Activated B cell treated with CpG ODN at 0.5 μM for 24 hours (primary cell): ENCODE results near the gene SLC46A2. TPM values are rescaled to one million over a fixed set of nuclear protein-coding genes. Genes with fewer than 3 reads are reported as not detected.

Experiments used
- ATAC-seq: fragments of 200-7000 bp; cut with Tn5 transposase; one replicate; pipeline ENCODE4 v1.10.0; 2021; ENCODE audit warnings: low read depth, mild to moderate bottlenecking, moderate library complexity
- CTCF ChIA-PET: fragments of 350-600 bp; sonication (Branson Sonifier 250); formaldehyde crosslinking; loops from one replicate; lab custom pipeline; 2021; ENCODE audit warnings: antibody characterized with exemption; lab: Charles Lee
- POLR2A ChIA-PET: fragments of 350-600 bp; sonication (Branson Sonifier 250); formaldehyde crosslinking; loops from one replicate; lab custom pipeline; 2021; ENCODE audit warnings: antibody characterized with exemption; lab: Charles Lee
- DNase-seq: peaks from one replicate; pipeline ENCODE4 v3.0.0; 2022
- H3K27ac Mint-ChIP-seq: one replicate; pipeline ENCODE4 v1.8.0; 2020; ENCODE audit warnings: mixed read lengths
- H3K27me3 Mint-ChIP-seq: one replicate; pipeline ENCODE4 v1.8.0; 2021; ENCODE audit warnings: mixed read lengths
- H3K36me3 Mint-ChIP-seq: one replicate; pipeline ENCODE4 v1.8.0; 2021; ENCODE audit warnings: low read depth, mixed read lengths
- H3K4me1 Mint-ChIP-seq: one replicate; pipeline ENCODE4 v1.8.0; 2021; ENCODE audit warnings: mixed read lengths
- H3K4me3 Mint-ChIP-seq: one replicate; pipeline ENCODE4 v1.8.0; 2020; ENCODE audit warnings: mild to moderate bottlenecking, mixed read lengths
- H3K9me3 Mint-ChIP-seq: one replicate; pipeline ENCODE4 v1.8.0; 2020; ENCODE audit warnings: mixed read lengths
- CTCF ChIP-seq: fragments of 200-600 bp; IDR thresholded peaks from one replicate; pipeline ENCODE4 v1.8.0; 2022; ENCODE audit warnings: antibody characterized with exemption, mild to moderate bottlenecking
- intact Hi-C: fragments of 100-400 bp; cut with micrococcal nuclease; formaldehyde crosslinking; loops from one replicate; pipeline ENCODE4 v1.15.1; 2024
- total RNA-seq: library from RNA; stranded (reverse); gene quantifications from 2 replicates; pipeline ENCODE4 v1.2.3, GENCODE V29; 2022

The SLC46A2 gene
- total RNA-seq, 1 donor from 2014 or later: not detected

- no peaks in the 10 kb centered on the region for H3K36me3 Mint-ChIP-seq
- ChIA-PET CTCF (no interaction called here), POLR2A (no interaction called here)
- no peak for DNase-seq
- peak overlapping the region; percentile 1 for H3K27ac Mint-ChIP-seq
- H3K9me3 Mint-ChIP-seq: no peaks in the 10 kb centered on the region
- no peak for TF ChIP-seq CTCF
- intact Hi-C loops: no loop called here
- peaks cover 18% of the 10 kb centered on the region for H3K4me1 Mint-ChIP-seq
- peak overlapping the region; percentile 44 for H3K4me3 Mint-ChIP-seq
- no peak for ATAC-seq
- H3K27me3 Mint-ChIP-seq: peaks cover 18% of the 10 kb centered on the region
Observed at GRCh38 chr9:112896131-112896530, 5.5 kb upstream of the SLC46A2 start.

DNA sequence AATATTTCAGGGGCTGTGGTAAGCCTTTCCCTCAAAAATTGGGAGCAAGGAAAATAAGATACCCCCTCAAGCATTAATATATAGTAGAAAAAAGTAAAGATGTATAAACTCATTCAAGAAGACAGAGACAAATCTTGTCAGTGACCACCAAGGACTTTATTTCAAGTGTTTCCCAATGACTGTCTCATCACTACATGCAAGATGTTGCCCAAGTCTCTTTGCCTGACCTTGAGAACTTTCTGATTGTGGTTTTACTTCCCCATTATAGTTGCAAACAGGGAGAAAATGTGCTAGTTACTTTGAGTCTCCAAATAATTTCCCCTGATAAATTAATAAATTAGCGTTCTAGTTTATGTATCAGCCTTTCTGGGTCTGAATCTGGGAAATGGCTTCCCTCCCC, 4.0 kb upstream of the SLC46A2 start:
- no peak overlapping the region for H3K27ac Mint-ChIP-seq
- ATAC-seq (no peak), DNase-seq (no peak)
- H3K27me3 Mint-ChIP-seq: peaks cover 23% of the 10 kb centered on the region
- ChIA-PET POLR2A (no interaction called here), CTCF (interaction anchor here (1.3 kb wide), 1 partner anchor 8 kb away, joined by 4 read pairs; no protein-coding TSS in a partner anchor)
- H3K4me3 Mint-ChIP-seq: no peak overlapping the region
- no peaks in the 10 kb centered on the region for H3K36me3 Mint-ChIP-seq
- intact Hi-C loops: no loop called here
- H3K9me3 Mint-ChIP-seq: no peaks in the 10 kb centered on the region
- peaks cover 18% of the 10 kb centered on the region for H3K4me1 Mint-ChIP-seq
- TF ChIP-seq CTCF: no peak

DNA sequence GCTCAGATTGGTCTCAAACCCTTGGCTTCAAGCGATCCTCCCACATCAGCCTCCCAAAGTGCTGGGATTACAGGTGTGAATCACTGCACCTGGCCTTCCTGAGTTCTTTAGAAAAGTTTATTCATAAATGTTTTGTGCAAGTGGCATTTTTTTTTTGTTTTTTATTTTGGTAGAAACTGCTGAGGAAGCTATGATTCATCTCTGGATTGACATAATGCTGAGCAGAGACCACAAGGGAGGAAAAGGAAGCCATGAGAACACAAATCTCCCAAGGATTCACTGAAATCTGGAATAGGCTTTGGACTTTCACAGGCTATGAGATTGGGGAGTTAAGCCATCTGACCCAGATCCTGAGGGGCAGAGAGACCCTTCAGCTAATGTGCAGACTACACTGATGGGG, 3.4 kb upstream of the SLC46A2 start:
- DNase-seq (no peak), ATAC-seq (no peak)
- H3K36me3 Mint-ChIP-seq: no peaks in the 10 kb centered on the region
- TF ChIP-seq CTCF: no peak
- H3K4me3 Mint-ChIP-seq: no peak overlapping the region
- peaks cover 28% of the 10 kb centered on the region for H3K27me3 Mint-ChIP-seq
- H3K9me3 Mint-ChIP-seq: no peaks in the 10 kb centered on the region
- intact Hi-C loops: no loop called here
- no peak overlapping the region for H3K27ac Mint-ChIP-seq
- ChIA-PET POLR2A (no interaction called here), CTCF (interaction anchor here (1.3 kb wide), 1 partner anchor 9 kb away, joined by 4 read pairs; no protein-coding TSS in a partner anchor)
- H3K4me1 Mint-ChIP-seq: peaks cover 18% of the 10 kb centered on the region

GRCh38 chr9:112892981-112893380, 2.3 kb upstream of the SLC46A2 start:
- H3K27me3 Mint-ChIP-seq: peaks cover 28% of the 10 kb centered on the region
- ChIA-PET POLR2A (interaction anchor here (0.6 kb wide), 1 partner anchor 1295 kb away, joined by 4 read pairs; no protein-coding TSS in a partner anchor), CTCF (interaction anchor here (1.4 kb wide), 1 partner anchor 9 kb away, joined by 5 read pairs; no protein-coding TSS in a partner anchor)
- no peak for DNase-seq
- TF ChIP-seq CTCF: no peak
- peaks cover 18% of the 10 kb centered on the region for H3K4me1 Mint-ChIP-seq
- ATAC-seq: no peak
- no peak overlapping the region for H3K4me3 Mint-ChIP-seq
- no peaks in the 10 kb centered on the region for H3K36me3 Mint-ChIP-seq
- H3K27ac Mint-ChIP-seq: no peak overlapping the region
- H3K9me3 Mint-ChIP-seq: no peaks in the 10 kb centered on the region
- intact Hi-C loops: no loop called here

DNA sequence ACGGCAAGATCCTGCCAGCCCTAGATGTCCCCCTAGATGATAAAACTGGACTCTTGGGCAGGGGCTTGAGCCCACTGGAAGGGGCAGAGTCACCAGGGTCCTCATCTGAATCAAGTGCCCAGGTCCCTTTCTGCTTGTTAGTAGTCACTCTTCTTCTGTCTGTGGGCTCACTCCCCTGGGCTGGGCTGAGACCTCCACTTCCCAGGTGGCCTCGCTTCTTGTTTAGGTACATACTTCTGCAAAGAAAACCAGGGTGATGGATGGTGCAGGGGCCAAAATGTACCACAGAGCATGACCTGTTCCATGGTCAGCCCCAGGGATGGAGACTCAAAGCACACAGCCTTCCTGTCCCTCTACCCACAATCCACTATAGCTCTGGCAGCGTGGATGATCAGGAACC, 845 bp upstream of the SLC46A2 start:
- CTCF ChIA-PET: no interaction called here
- ATAC-seq (no peak), DNase-seq (no peak)
- Mint-ChIP-seq H3K4me1 (peaks cover 17% of the 10 kb centered on the region), H3K4me3 (no peak overlapping the region), H3K27me3 (peaks cover 28% of the 10 kb centered on the region), H3K27ac (no peak overlapping the region), H3K36me3 (no peaks in the 10 kb centered on the region), H3K9me3 (no peaks in the 10 kb centered on the region)
- POLR2A ChIA-PET: no interaction called here
- intact Hi-C loops: no loop called here
- no peak for TF ChIP-seq CTCF
